Muscle layer of duodenum (tissue), 2 donors: Measurements from ENCODE around the gene AKAP13.
A peak's percentile ranks its signal among the peaks of the same experiment; 100 is the strongest.

Experiments used
- H3K27ac ChIP-seq: one replicate; pipeline ENCODE4 v1.7.0; 2013; ENCODE audit warnings: mild to moderate bottlenecking, low read length
- H3K27me3 ChIP-seq: one replicate; pipeline ENCODE4 v1.7.0; 2013; ENCODE audit warnings: low read depth, mild to moderate bottlenecking, control low read depth, low read length
- H3K36me3 ChIP-seq, 2 donors: one replicate each; pipeline ENCODE4 v1.7.0; 2013; ENCODE audit warnings: low read length in 2 of 2, control low read depth in 1 of 2, mild to moderate bottlenecking in 1 of 2; ENCODE audit not compliant: insufficient read depth in 2 of 2, control insufficient read depth in 1 of 2
- H3K4me1 ChIP-seq, 2 donors: one replicate each; pipeline ENCODE4 v1.7.0; 2013; ENCODE audit warnings: low read length in 2 of 2, mild to moderate bottlenecking in 2 of 2, control low read depth in 1 of 2, moderate library complexity in 1 of 2; ENCODE audit not compliant: insufficient read depth in 2 of 2, control insufficient read depth in 1 of 2
- H3K4me3 ChIP-seq, 2 donors: one replicate each; pipeline ENCODE4 v1.7.0; 2013; ENCODE audit warnings: low read length in 2 of 2, low read depth in 1 of 2, mild to moderate bottlenecking in 1 of 2
- H3K9me3 ChIP-seq, 2 donors: one replicate each; pipeline ENCODE4 v1.7.0; 2013; ENCODE audit warnings: low read length in 2 of 2, control low read depth in 1 of 2, mild to moderate bottlenecking in 1 of 2; ENCODE audit not compliant: control insufficient read depth in 1 of 2
- donor health status: healthy.

AKAP13 gene

GRCh38 chr15:85380217-85380811 lies at the start of gene AKAP13:
Gene AKAP13, plus strand, starts transcription at chr15:85380603. Its CDS starts 105,118 bp downstream, at chr15:85485721.
- Histone ChIP-seq H3K27me3 (no peaks in the 10 kb centered on the region), H3K4me1 (peaks cover 5 to 12% of the 10 kb centered on the region in 2 donors), H3K36me3 (no peaks in the 10 kb centered on the region), H3K4me3 (peak within 1 kb of the TSS; percentile 71 to 76), H3K9me3 (no peaks in the 10 kb centered on the region), H3K27ac (peak within 1 kb of the TSS; percentile 74)

- H3K27ac ChIP-seq, result peak overlapping the region; percentile 76
- no peaks in the 10 kb centered on the region for H3K9me3 ChIP-seq
- H3K4me1 ChIP-seq, result peaks cover 14 to 19% of the 10 kb centered on the region in 2 donors
- H3K4me3 ChIP-seq, result peak overlapping the region in 1 of 2 donors; percentile 12
- no peaks in the 10 kb centered on the region for H3K36me3 ChIP-seq
- H3K27me3 ChIP-seq, result no peaks in the 10 kb centered on the region
Observed at GRCh38 chr15:85330901-85331588, 49.4 kb upstream of the AKAP13 start.

- peaks cover 14 to 19% of the 10 kb centered on the region in 2 donors for H3K4me1 ChIP-seq
- H3K27ac ChIP-seq, result peak overlapping the region; percentile 76
- H3K4me3 ChIP-seq, result peak overlapping the region in 1 of 2 donors; percentile 12
Observed at GRCh38 chr15:85331655-85332285, 48.6 kb upstream of the AKAP13 start.

GRCh38 chr15:85333132-85333831 lies 47.1 kb upstream of the AKAP13 start:
- no peak overlapping the region for H3K27ac ChIP-seq
- peaks cover 14 to 19% of the 10 kb centered on the region in 2 donors for H3K4me1 ChIP-seq
- H3K27me3 ChIP-seq, result no peaks in the 10 kb centered on the region
- no peaks in the 10 kb centered on the region for H3K9me3 ChIP-seq
- H3K36me3 ChIP-seq, result no peaks in the 10 kb centered on the region
- H3K4me3 ChIP-seq, result no peak overlapping the region

More at GRCh38 chr15:85331655-85332285, 48.6 kb upstream of the AKAP13 start:
- no peaks in the 10 kb centered on the region for H3K9me3 ChIP-seq
- H3K27me3 ChIP-seq, result no peaks in the 10 kb centered on the region
- no peaks in the 10 kb centered on the region for H3K36me3 ChIP-seq

- no peaks in the 10 kb centered on the region for H3K9me3 ChIP-seq
- H3K36me3 ChIP-seq, result no peaks in the 10 kb centered on the region
- peaks cover 14 to 19% of the 10 kb centered on the region in 2 donors for H3K4me1 ChIP-seq
- H3K27me3 ChIP-seq, result no peaks in the 10 kb centered on the region
- H3K4me3 ChIP-seq, result no peak overlapping the region
- no peak overlapping the region for H3K27ac ChIP-seq
Observed at GRCh38 chr15:85334241-85334640, 46.2 kb upstream of the AKAP13 start.

GRCh38 chr15:85335193-85335942 lies 45.0 kb upstream of the AKAP13 start:
- no peaks in the 10 kb centered on the region for H3K27me3 ChIP-seq
- H3K4me3 ChIP-seq, result no peak overlapping the region
- H3K27ac ChIP-seq, result no peak overlapping the region
- no peaks in the 10 kb centered on the region for H3K9me3 ChIP-seq
- H3K4me1 ChIP-seq, result peaks cover 12 to 17% of the 10 kb centered on the region in 2 donors
- H3K36me3 ChIP-seq, result no peaks in the 10 kb centered on the region

GRCh38 chr15:85336880-85337279 lies 43.5 kb upstream of the AKAP13 start:
- H3K9me3 ChIP-seq, result no peaks in the 10 kb centered on the region
- no peak overlapping the region for H3K27ac ChIP-seq
- H3K27me3 ChIP-seq, result no peaks in the 10 kb centered on the region
- peaks cover 2% of the 10 kb centered on the region in 2 donors for H3K4me1 ChIP-seq
- H3K4me3 ChIP-seq, result no peak overlapping the region
- no peaks in the 10 kb centered on the region for H3K36me3 ChIP-seq

- Histone ChIP-seq H3K9me3 (no peaks in the 10 kb centered on the region), H3K4me3 (peak overlapping the region in 1 of 2 donors; percentile 13), H3K27me3 (no peaks in the 10 kb centered on the region), H3K36me3 (no peaks in the 10 kb centered on the region), H3K27ac (no peak overlapping the region), H3K4me1 (no peaks in the 10 kb centered on the region)
Observed at GRCh38 chr15:85337425-85338074, 42.9 kb upstream of the AKAP13 start.

GRCh38 chr15:85340321-85340665 lies 40.1 kb upstream of the AKAP13 start:
- Histone ChIP-seq H3K4me3 (no peak overlapping the region), H3K27me3 (no peaks in the 10 kb centered on the region), H3K9me3 (no peaks in the 10 kb centered on the region), H3K36me3 (no peaks in the 10 kb centered on the region), H3K27ac (no peak overlapping the region), H3K4me1 (no peaks in the 10 kb centered on the region)

GRCh38 chr15:85340852-85341251 lies 39.6 kb upstream of the AKAP13 start:
- no peak overlapping the region for H3K4me3 ChIP-seq
- no peak overlapping the region for H3K27ac ChIP-seq
- H3K9me3 ChIP-seq, result no peaks in the 10 kb centered on the region
- no peaks in the 10 kb centered on the region for H3K4me1 ChIP-seq
- H3K27me3 ChIP-seq, result no peaks in the 10 kb centered on the region
- H3K36me3 ChIP-seq, result no peaks in the 10 kb centered on the region
